H1 (cell line): ENCODE results near the gene STXBP5L.

Experiments
- CREB1 ChIP-seq: IDR thresholded peaks from 2 replicates; pipeline ENCODE4 v1.6.1; 2012; ENCODE audit warnings: inconsistent platforms
- TF ChIP-seq, protein P1 (sequence below), 3 experiments: IDR thresholded peaks; 1 replicate in 2 of 3; 2 replicates in 1 of 3; pipeline versions ENCODE4 v1.5.1 to v1.6.1; 2011; ENCODE audit warnings: low read length in 3 of 3, mild to moderate bottlenecking in 3 of 3, inconsistent platforms in 2 of 3, low read depth in 1 of 3, moderate library complexity in 1 of 3; ENCODE audit not compliant: insufficient read depth in 1 of 3; ENCODE audit errors: control extremely low read depth in 1 of 3

DNA sequence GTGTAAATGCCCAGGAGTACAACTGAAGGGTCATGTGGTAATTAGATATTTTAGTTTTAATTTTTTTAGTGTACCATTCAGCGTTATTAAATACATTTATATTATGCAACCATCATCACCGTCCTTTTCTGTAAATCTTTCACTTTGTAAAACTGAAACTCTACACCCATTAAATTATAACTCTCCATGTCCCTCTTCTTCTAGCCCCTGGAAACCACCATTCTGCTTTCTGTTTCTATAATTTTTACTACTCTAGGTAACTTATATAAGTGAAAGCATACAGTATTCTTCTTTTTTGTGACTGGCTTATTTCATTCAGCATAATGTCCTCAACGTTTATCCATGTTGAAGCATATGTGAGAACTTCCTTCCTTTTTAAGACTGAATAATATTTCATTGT lies 48.1 kb downstream of the STXBP5L start:
- TF ChIP-seq, protein P1, sequence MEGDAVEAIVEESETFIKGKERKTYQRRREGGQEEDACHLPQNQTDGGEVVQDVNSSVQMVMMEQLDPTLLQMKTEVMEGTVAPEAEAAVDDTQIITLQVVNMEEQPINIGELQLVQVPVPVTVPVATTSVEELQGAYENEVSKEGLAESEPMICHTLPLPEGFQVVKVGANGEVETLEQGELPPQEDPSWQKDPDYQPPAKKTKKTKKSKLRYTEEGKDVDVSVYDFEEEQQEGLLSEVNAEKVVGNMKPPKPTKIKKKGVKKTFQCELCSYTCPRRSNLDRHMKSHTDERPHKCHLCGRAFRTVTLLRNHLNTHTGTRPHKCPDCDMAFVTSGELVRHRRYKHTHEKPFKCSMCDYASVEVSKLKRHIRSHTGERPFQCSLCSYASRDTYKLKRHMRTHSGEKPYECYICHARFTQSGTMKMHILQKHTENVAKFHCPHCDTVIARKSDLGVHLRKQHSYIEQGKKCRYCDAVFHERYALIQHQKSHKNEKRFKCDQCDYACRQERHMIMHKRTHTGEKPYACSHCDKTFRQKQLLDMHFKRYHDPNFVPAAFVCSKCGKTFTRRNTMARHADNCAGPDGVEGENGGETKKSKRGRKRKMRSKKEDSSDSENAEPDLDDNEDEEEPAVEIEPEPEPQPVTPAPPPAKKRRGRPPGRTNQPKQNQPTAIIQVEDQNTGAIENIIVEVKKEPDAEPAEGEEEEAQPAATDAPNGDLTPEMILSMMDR (IDR thresholded peaks at IDR 0.05; ENCODE audit: control extremely low read depth in 1 of 3, insufficient read depth in 1 of 3, low read depth in 1 of 3, low read length in 3 of 3) = no peak
- TF ChIP-seq CREB1 = no peak
